NOMO-1 treated with DMSO at 0.1 percent for 48 hours (cell line): ENCODE results near the gene RALGAPA2.

Source experiments
- DNase-seq: peaks from one replicate; lab custom pipeline; 2025; ENCODE audit not compliant: unreplicated experiment; lab: John Stamatoyannopoulos, UW

The RALGAPA2 gene

DNA sequence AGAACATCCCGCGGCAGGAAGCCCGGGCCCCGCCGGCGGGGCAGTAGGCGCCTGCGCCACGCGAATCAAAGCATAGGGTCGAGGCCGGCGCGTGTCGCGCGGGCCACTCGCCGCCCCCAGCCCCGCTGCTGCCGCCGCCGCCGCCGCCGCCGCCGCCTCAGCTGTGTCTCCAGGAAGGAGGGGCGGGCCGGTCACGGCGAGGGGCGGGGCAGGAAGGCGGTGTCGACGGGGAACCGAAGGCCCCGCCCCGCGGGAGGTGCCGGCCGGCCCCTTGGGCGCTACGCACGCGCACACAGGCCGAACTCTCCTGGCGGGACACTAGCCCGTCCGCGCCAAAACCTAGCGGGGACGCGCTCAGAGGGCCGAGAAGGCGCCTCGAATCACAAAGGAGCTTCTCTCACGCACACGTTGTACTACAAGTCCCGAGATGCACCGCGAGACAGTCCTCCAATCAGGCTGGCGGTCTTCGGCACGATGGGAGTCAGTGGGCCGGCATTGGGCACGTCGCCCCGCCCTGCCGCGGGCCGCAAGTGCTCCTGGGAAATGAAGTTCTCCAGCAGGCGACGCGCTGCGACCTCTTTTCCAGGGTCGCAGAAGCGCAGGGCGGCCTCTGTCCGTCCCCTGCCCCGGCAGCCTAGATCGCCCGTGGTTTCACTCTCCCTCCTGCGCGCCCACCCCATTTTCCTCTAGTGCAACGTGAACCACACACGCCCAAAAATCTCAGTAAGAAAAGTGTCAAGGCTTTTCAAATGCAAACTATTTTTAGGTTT, at the start of gene RALGAPA2:
TSS of gene RALGAPA2 (minus strand) at position 171 of the 770 bp plus-strand sequence. CDS start at position 7, 164 bp downstream.
- DNase-seq, result peak; percentile 96

DNA sequence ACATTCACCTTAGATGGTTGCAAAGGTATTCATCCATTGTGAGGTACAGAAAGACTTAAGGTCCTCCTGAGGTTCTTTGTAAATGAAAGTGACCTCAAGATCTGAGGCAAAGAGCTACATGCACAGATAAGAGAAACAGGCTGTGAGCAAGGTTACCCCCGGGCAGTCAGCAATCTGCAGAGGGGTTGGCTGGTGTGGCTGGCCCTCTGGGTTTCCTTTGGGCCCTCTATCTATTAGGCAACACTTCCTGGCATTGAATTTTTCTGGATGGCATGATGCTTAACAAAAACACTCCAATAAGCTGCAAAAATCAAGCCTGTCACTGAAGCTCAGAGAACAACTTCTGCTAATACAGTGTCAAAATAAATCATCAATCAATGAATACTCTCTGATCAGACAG, 48.9 kb upstream of the RALGAPA2 start:
- DNase-seq, result peak; percentile 22

- peak; percentile 19 for DNase-seq
Measured at GRCh38 chr20:20759132-20759531, 46.7 kb upstream of the RALGAPA2 start.

DNA sequence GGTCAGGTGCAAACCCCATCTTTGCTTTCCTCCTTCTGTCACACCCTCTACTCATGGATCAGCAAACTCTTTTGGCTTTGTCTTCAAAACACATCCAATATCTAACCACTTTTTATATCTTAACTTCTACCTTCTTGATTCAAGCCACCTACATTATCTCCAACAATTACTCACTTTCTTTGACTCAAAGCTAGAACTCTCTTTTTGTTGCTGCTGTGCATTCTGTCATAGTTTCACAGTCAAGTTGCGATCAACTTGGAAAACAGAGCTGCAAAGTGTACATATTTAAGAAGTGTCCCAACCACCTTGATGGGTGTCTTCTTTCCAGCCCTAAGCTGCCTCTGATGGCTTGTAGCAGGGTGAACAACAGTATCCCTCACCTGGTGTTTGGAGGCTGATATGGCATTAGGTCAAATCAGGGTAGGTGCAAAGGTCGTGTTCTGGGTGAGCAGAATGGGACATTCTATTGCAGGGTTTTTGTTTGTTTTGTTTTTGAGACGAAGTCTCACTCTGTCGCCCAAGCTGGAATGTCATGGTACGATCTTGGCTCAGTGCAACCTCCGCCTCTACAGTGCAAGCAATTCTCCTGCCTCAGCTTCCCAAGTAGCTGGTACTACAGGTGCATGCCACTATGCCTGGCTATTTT, 43.4 kb upstream of the RALGAPA2 start:
- DNase-seq, result no peak

- DNase-seq, result peak; percentile 76
Measured at GRCh38 chr20:20755231-20755630, 42.8 kb upstream of the RALGAPA2 start.

- DNase-seq, result peak; percentile 4
Measured at GRCh38 chr20:20754714-20755113, 42.3 kb upstream of the RALGAPA2 start.

- peak; percentile 81 for DNase-seq
Measured at GRCh38 chr20:20752712-20753111, 40.3 kb upstream of the RALGAPA2 start.

- DNase-seq, result peak; percentile 48
Measured at GRCh38 chr20:20747298-20747697, 34.9 kb upstream of the RALGAPA2 start.

DNA sequence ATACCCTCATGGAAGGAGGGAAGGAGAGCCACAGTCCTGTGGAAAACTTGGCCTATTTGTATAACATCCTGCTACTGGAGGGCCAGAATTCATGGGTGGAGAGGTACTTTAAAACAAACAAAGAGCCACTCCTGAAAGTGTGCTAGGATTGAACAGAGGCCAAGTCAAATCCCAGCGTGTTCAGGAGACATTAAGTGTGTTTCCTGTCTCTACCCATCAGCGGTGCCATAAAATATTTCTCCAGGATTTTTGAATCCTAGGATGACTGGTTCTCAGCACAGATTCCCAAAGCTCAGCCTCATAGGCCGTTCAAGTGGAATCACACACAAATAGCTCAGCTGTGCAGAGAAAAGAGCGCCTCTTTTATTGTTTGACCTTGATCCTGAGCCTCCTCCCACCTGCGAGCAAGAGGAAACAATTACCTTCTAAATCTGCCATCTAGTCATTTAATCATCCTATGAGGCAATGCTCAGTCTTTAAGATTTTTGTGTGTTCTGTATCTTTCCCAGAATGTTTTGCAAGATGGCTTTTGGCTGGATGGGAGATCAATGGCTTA, 31.8 kb upstream of the RALGAPA2 start:
- peak; percentile 80 for DNase-seq

DNA sequence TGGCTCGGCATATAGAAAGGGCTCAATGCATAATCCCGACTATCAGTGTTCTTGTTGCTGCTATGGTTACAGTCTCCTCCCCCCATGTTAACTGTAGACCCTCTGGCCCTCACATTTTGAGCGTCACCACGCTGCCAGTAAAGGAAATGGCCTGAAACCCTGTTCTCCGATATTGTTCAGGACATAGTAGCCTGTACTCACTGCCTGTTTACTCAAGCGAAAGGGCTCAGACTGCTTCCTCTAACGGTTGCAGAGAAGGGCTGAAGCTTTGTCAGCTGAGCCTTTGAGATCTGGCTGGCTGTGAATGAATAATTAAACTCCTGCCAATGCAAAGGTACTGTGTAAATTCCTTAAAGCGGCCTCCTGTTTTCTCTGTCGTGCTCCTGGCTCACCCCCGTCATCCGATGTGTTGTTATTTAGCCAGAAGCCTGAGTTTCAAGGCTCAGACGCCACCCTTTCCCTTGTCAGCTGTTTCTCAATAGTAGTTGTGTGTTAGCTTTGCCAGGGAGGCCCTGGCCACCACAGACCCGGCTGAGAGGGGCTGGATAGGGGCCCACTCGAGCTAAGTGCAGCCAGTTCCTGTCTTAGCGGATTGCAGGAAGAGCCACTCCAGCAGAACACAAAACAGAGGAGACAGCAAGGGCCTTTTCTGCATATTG, 31.2 kb upstream of the RALGAPA2 start:
- peak; percentile 85 for DNase-seq

DNA sequence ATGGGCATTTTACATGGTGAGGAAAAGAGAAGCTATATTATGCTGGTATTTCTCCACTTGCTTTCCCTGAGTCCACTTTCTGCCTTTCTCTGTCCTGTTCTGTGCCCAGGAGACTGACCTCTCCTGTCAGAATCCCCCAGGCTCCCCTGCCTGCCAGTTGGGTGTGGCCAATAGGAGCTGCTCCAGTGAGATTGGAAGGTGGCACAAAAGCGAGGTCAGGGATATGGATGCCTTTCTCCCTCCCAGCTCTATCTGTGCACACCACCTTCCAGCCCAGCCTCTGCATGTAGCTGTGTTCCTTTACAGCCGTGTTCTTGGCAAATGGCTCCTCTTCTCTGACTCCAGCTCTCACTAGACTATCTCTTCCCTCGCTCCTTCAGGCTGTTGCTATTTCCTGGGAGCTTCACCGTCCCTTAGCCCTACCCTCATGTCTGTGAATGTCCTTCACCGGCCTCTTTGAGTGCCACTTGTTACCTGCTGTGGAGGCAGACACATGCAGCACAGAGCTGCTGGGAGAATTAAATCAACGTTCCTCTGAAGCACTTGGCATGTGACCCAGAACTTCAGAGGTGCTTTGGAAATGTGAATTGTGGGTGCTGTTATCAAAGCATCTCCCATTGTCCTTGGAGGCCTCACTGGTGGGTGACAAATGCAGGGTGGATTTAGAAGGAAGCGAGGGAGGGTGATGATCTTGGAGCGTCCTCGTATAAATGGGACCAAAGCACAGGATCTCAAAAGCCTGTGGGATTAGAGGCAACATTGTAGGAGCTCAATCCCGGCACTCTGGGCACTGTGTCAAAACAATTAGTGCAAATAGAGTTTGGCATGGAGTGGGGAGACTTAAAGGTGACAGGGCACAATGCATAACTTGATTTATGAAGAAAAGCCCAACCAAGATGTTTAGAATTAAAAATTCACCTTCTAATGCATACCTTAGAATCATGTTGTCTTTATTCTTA, 28.9 kb upstream of the RALGAPA2 start:
- DNase-seq, result no peak

DNA sequence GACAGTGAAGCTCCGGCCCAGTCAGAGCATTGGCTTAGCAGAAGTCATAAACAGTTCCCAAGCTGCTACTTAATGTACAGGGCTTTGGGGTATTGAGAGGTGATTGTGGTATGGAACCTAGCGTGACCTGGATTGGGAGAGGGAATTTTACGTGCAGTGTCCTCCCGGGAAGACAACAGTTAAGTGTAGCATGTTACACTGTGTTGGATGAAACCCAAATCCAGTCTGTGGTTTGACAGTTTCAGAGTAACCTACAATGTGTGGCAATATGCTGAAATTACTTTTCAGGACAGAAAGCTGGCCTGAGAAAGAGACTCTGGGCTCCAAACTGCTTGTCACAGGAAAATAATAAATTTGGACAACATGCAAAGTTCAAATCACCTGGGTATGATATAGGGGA, 28.1 kb upstream of the RALGAPA2 start:
- peak; percentile 51 for DNase-seq

DNA sequence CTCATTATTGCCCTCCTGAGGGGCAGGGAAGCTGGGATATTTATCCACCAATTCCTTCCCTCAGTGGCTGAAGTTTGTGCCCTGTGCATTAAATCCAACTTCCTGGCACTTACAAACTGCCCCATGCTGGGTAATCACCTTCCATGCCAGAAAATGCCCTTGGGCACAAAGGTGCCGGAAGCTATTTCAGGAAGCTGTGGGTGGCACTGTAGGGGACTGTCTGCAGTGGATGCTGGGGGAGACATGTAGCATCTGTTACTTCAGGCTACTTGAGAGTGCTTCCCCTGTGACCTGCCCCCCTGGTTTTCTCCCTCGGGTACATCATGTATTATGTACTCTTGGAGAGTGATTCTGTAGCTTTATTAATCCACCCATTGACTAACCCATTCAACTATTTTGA, 24.7 kb upstream of the RALGAPA2 start:
- DNase-seq, result no peak

GRCh38 chr20:20736303-20736702, 23.9 kb upstream of the RALGAPA2 start:
- DNase-seq, result no peak

GRCh38 chr20:20734475-20734948, 22.1 kb upstream of the RALGAPA2 start:
- peak; percentile 98 for DNase-seq

GRCh38 chr20:20733943-20734342, 21.5 kb upstream of the RALGAPA2 start:
- peak; percentile 65 for DNase-seq

- DNase-seq, result no peak
Measured at GRCh38 chr20:20732641-20733040, 20.2 kb upstream of the RALGAPA2 start.

- DNase-seq, result peak; percentile 83
Measured at GRCh38 chr20:20731945-20732296, 19.5 kb upstream of the RALGAPA2 start.

DNA sequence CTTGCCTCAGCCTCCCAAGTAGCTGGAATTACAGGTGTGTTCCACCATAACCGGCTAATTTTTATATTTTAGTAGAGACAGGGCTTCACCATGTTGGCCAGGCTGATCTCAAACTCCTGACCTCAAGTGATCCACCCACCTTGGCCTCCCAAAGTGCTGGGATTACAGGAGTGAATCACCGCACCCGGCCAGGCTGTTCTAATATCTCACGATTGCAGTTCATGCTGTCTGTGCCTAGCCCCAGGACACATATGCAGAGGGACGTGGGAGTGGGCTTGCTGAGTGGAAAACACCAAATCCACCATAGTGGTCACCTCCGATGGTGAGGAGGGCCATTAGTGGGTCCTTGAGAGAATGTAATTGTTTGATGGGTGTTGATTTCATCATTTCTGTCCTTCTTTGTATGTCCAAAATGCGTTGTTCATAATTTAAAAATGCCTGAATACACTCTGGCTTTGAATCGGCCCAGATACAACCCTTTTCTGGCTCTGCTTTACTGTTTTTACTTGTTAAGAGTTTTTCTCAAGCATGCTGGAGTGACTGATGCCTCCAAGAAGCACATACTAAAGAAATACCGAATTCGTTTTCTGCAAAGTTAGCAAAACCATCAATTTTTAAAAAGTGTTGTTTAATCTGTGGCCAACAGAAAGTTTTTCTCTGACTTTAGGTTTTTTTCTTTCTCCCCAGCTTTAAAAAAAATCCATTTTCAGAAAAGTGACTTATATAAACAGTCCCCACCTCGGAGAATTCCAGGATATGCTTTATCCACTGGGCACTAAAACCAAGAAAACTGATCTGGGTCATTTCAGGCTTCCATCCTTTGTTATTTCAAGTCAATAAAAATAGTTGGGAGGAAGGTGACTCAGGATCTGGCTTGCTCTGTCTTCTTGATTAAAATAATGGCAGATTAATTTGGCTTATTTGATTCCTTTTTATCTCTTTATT, 18.8 kb upstream of the RALGAPA2 start:
- DNase-seq, result no peak
